Neuronal stem cell (in vitro differentiated cells): ENCODE measurements around the gene C1QA.

Experiments used
- DNase-seq: peaks from one replicate; pipeline ENCODE4 v3.0.0-alpha.2; 2013; ENCODE audit warnings: low spot score
- H2AFZ ChIP-seq: one replicate; pipeline ENCODE4 v1.6.1; 2013; ENCODE audit warnings: mild to moderate bottlenecking, low read length, inconsistent platforms
- H2AK5ac ChIP-seq: 2 replicates; pipeline ENCODE4 v1.6.1; 2013; ENCODE audit warnings: low read depth, mild to moderate bottlenecking, inconsistent platforms, low read length, moderate library complexity, mixed read lengths
- H2BK120ac ChIP-seq: 2 replicates; pipeline ENCODE4 v1.6.1; 2013; ENCODE audit warnings: low read depth, mild to moderate bottlenecking, inconsistent platforms, low read length, moderate library complexity, mixed read lengths
- H2BK12ac ChIP-seq: one replicate; pipeline ENCODE4 v1.6.1; 2013; ENCODE audit warnings: low read length, inconsistent platforms
- H2BK15ac ChIP-seq: 2 replicates; pipeline ENCODE4 v1.6.1; 2013; ENCODE audit warnings: mild to moderate bottlenecking, low read length, inconsistent platforms, mixed read lengths
- H2BK5ac ChIP-seq: one replicate; pipeline ENCODE4 v1.6.1; 2013; ENCODE audit warnings: inconsistent platforms, mild to moderate bottlenecking, low read length, moderate library complexity
- H3K14ac ChIP-seq: one replicate; pipeline ENCODE4 v1.6.1; 2013; ENCODE audit warnings: low read length, inconsistent platforms
- H3K18ac ChIP-seq: 2 replicates; pipeline ENCODE4 v1.6.1; 2013; ENCODE audit warnings: low read length, inconsistent platforms
- H3K23ac ChIP-seq: 2 replicates; pipeline ENCODE4 v1.6.1; 2013; ENCODE audit warnings: low read depth, mild to moderate bottlenecking, mixed read lengths, low read length, inconsistent platforms; ENCODE audit not compliant: poor library complexity
- H3K27ac ChIP-seq: replicated peaks from 3 replicates; pipeline ENCODE4 v1.5.1; 2013; ENCODE audit warnings: low read length, inconsistent platforms
- H3K27me3 ChIP-seq, 3 experiments: 2 replicates each; pipeline ENCODE4 v1.6.1; 2013; ENCODE audit warnings: low read length in 3 of 3, mild to moderate bottlenecking in 2 of 3, inconsistent platforms in 1 of 3, low read depth in 1 of 3, mixed read lengths in 1 of 3, moderate library complexity in 1 of 3; ENCODE audit not compliant: control insufficient read depth in 3 of 3, insufficient read depth in 3 of 3
- H3K36me3 ChIP-seq, 2 donors: replicated peaks in 1 of 2; 2 replicates each; pipeline ENCODE4 v1.6.1; 2013; ENCODE audit warnings: low read length in 2 of 2; ENCODE audit not compliant: control insufficient read depth in 2 of 2, insufficient read depth in 2 of 2
- H3K4ac ChIP-seq: 2 replicates; pipeline ENCODE4 v1.6.1; 2013; ENCODE audit warnings: inconsistent platforms, mild to moderate bottlenecking, low read length, moderate library complexity
- H3K4me1 ChIP-seq, 2 donors: 1 replicate in 1 of 2; 2 replicates in 1 of 2; pipeline ENCODE4 v1.6.1; 2013; ENCODE audit warnings: low read length in 2 of 2, low read depth in 1 of 2; ENCODE audit not compliant: control insufficient read depth in 2 of 2, insufficient read depth in 1 of 2
- H3K4me2 ChIP-seq: one replicate; pipeline ENCODE4 v1.6.1; 2013; ENCODE audit warnings: mild to moderate bottlenecking, low read length, inconsistent platforms; ENCODE audit not compliant: insufficient read depth, poor library complexity, severe bottlenecking
- H3K4me3 ChIP-seq, 2 donors: 2 replicates each; pipeline ENCODE4 v1.5.1; 2013; ENCODE audit warnings: low read length in 2 of 2, mild to moderate bottlenecking in 2 of 2, inconsistent platforms in 1 of 2, moderate library complexity in 1 of 2
- H3K79me1 ChIP-seq: one replicate; pipeline ENCODE4 v1.6.1; 2013; ENCODE audit warnings: low read depth, mild to moderate bottlenecking, inconsistent platforms, low read length, moderate library complexity
- H3K9ac ChIP-seq: one replicate; pipeline ENCODE4 v1.6.1; 2013; ENCODE audit warnings: mild to moderate bottlenecking, low read depth, low read length, inconsistent platforms; ENCODE audit not compliant: poor library complexity
- H3K9me3 ChIP-seq, 2 donors: replicated peaks in 1 of 2; 2 replicates each; pipeline versions ENCODE3 to v1.6.1; 2013; ENCODE audit warnings: low read length in 2 of 2, mild to moderate bottlenecking in 2 of 2, inconsistent platforms in 1 of 2, low read depth in 1 of 2, mixed read lengths in 1 of 2, moderate library complexity in 1 of 2; ENCODE audit not compliant: control insufficient read depth in 2 of 2, insufficient read depth in 1 of 2
- H4K8ac ChIP-seq: one replicate; pipeline ENCODE4 v1.6.1; 2013; ENCODE audit warnings: low read depth, mild to moderate bottlenecking, inconsistent platforms, low read length, moderate library complexity
- H4K91ac ChIP-seq: one replicate; pipeline ENCODE4 v1.6.1; 2013; ENCODE audit warnings: low read length, low read depth, mild to moderate bottlenecking, inconsistent platforms; ENCODE audit not compliant: poor library complexity
- WGBS, 2 donors: extraction: QIAGEN DNeasy Blood & Tissue Kit; methylation state at CpG; one replicate each; pipeline ENCODE4 v1.1.7; 2013; ENCODE audit warnings: missing lambda C conversion rate in 2 of 2, mixed read lengths in 1 of 2; ENCODE audit not compliant: insufficient read length in 2 of 2, insufficient replicate concordance in 1 of 2; ENCODE audit errors: extremely low coverage in 2 of 2; 5-methylcytosine and 5-hydroxymethylcytosine counted together

Gene C1QA

GRCh38 chr1:22652881-22653316 lies 16.5 kb downstream of the C1QA start, which contains the start of gene C1QB:
C1QB (plus strand) TSS chr1:22653236; CDS start chr1:22659463, 6,227 bp downstream.
- H3K4me2 ChIP-seq, result no peak within 1 kb of the TSS
- no peak for DNase-seq
- no peak within 1 kb of the TSS for H3K9ac ChIP-seq
- H2BK15ac ChIP-seq, result no peak within 1 kb of the TSS
- WGBS, 2 donors, result no CpG with 5 or more reads among the region's 13 CpGs
- H3K4ac ChIP-seq, result no peak within 1 kb of the TSS
- H3K14ac ChIP-seq, result peak within 1 kb of the TSS; percentile 42
- no peak within 1 kb of the TSS for H2BK12ac ChIP-seq
- no peaks in the 10 kb centered on the region for H3K4me1 ChIP-seq
- H2BK120ac ChIP-seq, result no peak within 1 kb of the TSS
- no peak within 1 kb of the TSS for H3K27ac ChIP-seq
- peak within 1 kb of the TSS; percentile 6 for H2AK5ac ChIP-seq
- H3K27me3 ChIP-seq, result peaks cover 0 to 49% (median 2%) of the 10 kb centered on the region in 3 experiments
- H3K18ac ChIP-seq, result peak within 1 kb of the TSS; percentile 11
- no peak within 1 kb of the TSS for H2AFZ ChIP-seq
- H4K91ac ChIP-seq, result no peak within 1 kb of the TSS
- no peak within 1 kb of the TSS for H2BK5ac ChIP-seq
- H3K4me3 ChIP-seq, result no peak within 1 kb of the TSS
- H3K9me3 ChIP-seq, result peaks cover 0 to 2% of the 10 kb centered on the region in 2 donors
- H3K36me3 ChIP-seq, result no peaks in the 10 kb centered on the region
- no peaks in the 10 kb centered on the region for H3K79me1 ChIP-seq
- peak within 1 kb of the TSS; percentile 16 for H3K23ac ChIP-seq
- no peak within 1 kb of the TSS for H4K8ac ChIP-seq

GRCh38 chr1:22654692-22655091 lies 18.3 kb downstream of the C1QA start:
- WGBS, 2 donors, result no CpG with 5 or more reads among the region's 5 CpGs

DNA sequence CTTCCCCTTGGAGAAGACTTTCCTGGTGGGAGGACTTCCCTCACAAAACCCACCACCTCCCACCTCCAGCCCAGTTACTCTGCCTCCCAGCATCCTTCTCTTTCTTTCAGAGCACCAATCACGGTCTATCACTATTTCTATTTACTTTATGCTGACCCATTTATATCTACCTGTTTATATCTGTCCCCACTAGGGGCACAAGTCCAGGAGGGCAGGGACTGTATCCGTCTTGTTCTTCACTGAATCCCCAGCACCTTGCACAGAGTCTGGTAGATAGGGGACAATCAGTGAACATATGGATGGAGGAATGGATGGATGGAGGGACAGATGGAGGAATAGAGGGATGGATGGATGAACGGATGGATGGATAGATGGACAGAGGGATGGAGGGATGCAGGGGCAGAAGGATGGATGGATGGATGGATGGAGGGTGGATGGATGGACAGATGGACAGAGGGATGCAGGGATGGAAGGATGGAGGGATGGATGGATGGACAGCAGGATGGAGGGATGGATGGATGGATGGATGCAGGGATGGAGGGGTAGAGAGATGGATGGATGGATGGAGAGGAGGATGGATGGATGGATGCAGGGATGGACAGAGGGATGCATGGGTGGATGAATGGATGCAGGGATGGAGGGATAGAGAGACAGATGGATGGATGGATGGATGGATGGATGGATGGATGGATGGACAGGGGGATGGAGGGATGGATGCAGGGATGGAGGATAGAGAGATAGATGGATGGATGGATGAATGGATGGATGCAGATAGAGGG lies 22.1 kb downstream of the C1QA start:
- H3K27me3 ChIP-seq, result peaks cover 0 to 33% (median 0%) of the 10 kb centered on the region in 3 experiments
- no peak overlapping the region for H2BK120ac ChIP-seq
- H2BK12ac ChIP-seq, result no peak overlapping the region
- H3K14ac ChIP-seq, result no peak overlapping the region
- no peaks in the 10 kb centered on the region for H3K36me3 ChIP-seq
- no peak overlapping the region for H4K91ac ChIP-seq
- DNase-seq, result no peak
- no peak overlapping the region for H2BK5ac ChIP-seq
- WGBS, 2 donors, result no CpG with 5 or more reads among the region's 3 CpGs
- H3K9ac ChIP-seq, result peak overlapping the region; percentile 35
- H3K9me3 ChIP-seq, result no peaks in the 10 kb centered on the region
- H3K18ac ChIP-seq, result no peak overlapping the region
- H3K4me2 ChIP-seq, result no peak overlapping the region
- H2BK15ac ChIP-seq, result no peak overlapping the region
- H2AK5ac ChIP-seq, result no peak overlapping the region
- no peak overlapping the region for H3K4ac ChIP-seq
- H3K4me3 ChIP-seq, result peak overlapping the region in 1 of 2 donors; percentile 4
- H3K79me1 ChIP-seq, result no peaks in the 10 kb centered on the region
- H3K23ac ChIP-seq, result no peak overlapping the region
- H3K4me1 ChIP-seq, result no peaks in the 10 kb centered on the region
- no peak overlapping the region for H3K27ac ChIP-seq
- no peak overlapping the region for H2AFZ ChIP-seq
- H4K8ac ChIP-seq, result peak overlapping the region; percentile 20

More at GRCh38 chr1:22654692-22655091, 18.3 kb downstream of the C1QA start:
- Histone ChIP-seq H2BK15ac (no peak overlapping the region), H2AFZ (no peak overlapping the region), H3K4ac (no peak overlapping the region), H3K9me3 (peaks cover 0 to 2% of the 10 kb centered on the region in 2 donors), H3K9ac (no peak overlapping the region), H3K18ac (no peak overlapping the region), H4K8ac (no peak overlapping the region), H3K27me3 (peaks cover 0 to 49% (median 2%) of the 10 kb centered on the region in 3 experiments), H2BK12ac (no peak overlapping the region), H3K23ac (no peak overlapping the region), H3K27ac (no peak overlapping the region), H2BK5ac (no peak overlapping the region), H3K36me3 (no peaks in the 10 kb centered on the region), H3K14ac (no peak overlapping the region), H3K4me2 (no peak overlapping the region), H4K91ac (no peak overlapping the region), H3K4me1 (no peaks in the 10 kb centered on the region), H3K79me1 (no peaks in the 10 kb centered on the region), H2BK120ac (no peak overlapping the region), H2AK5ac (no peak overlapping the region), H3K4me3 (no peak overlapping the region)
- no peak for DNase-seq

- Histone ChIP-seq H3K27ac (no peak overlapping the region), H3K4ac (no peak overlapping the region), H4K91ac (no peak overlapping the region), H2BK120ac (no peak overlapping the region), H2BK5ac (no peak overlapping the region), H2AFZ (no peak overlapping the region), H2AK5ac (peak overlapping the region; percentile 9), H2BK15ac (no peak overlapping the region), H3K4me1 (peaks cover 0 to under 1% of the 10 kb centered on the region in 2 donors), H3K9me3 (no peaks in the 10 kb centered on the region), H3K18ac (no peak overlapping the region), H3K23ac (no peak overlapping the region), H3K14ac (no peak overlapping the region), H3K27me3 (peaks cover 0 to 16% (median 0%) of the 10 kb centered on the region in 3 experiments), H3K4me3 (peak overlapping the region in 1 of 2 donors; percentile 7), H4K8ac (no peak overlapping the region), H3K9ac (no peak overlapping the region), H3K4me2 (no peak overlapping the region), H2BK12ac (peak overlapping the region; percentile 12), H3K79me1 (no peaks in the 10 kb centered on the region), H3K36me3 (no peaks in the 10 kb centered on the region)
- WGBS, 2 donors, result no CpG with 5 or more reads among the region's 19 CpGs
- DNase-seq, result no peak
Measured at GRCh38 chr1:22660716-22661241, 24.4 kb downstream of the C1QA start.
